ENCODE data around the gene NFX1. TPM values are rescaled to one million over a fixed set of nuclear protein-coding genes. Genes with fewer than 3 reads are reported as not detected.

The NFX1 gene
- total and polyA plus RNA-seq, 8 donors = 11.3 to 46.9 (median 25.5) TPM

DNA sequence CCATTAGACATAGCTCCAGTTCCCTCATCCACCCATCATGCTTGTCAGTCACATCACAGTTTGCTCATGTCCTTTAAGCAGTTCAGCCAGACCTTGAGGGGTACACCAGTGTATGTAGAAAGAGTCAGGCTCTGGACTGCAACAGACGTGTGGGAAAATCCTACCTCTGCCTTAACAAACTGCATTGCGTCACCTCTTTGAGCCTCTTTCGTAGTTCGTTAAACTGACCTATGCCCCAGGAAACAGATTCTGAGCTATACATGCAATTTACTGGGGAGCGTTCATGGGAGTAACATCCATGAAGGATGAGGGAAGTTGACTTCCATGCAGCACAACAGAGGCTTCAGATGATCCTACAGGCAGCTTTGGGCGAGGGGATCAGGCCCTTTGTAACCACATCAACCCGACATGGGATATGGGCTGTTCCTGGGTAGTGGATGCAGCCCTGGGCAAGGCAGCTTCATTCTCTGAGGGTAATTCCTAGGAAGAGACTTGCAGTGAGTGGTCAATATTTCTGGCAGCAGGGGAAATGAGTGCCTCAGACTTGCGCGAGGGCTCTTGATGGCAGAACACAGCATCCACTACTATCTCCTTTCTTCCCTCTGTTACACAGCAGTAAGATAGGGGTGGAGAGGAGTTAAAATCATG, 46.1 kb upstream of the NFX1 start:
- intact Hi-C loops (cut with DNase I; ENCODE audit: low total_unique reads) = no loop called here
- Histone ChIP-seq H3K9me3 (no peaks in the 10 kb centered on the region), H3K4me3 (no peak overlapping the region), H3K27ac (no peak overlapping the region), H3K4me1 (peaks cover 0 to 10% (median 7%) of the 10 kb centered on the region in 4 donors), H3K36me3 (peaks cover 0 to 15% (median 12%) of the 10 kb centered on the region in 4 donors), H3K27me3 (no peaks in the 10 kb centered on the region)
- 79 to 88% (median 83%) methylated on average over 9 of the region's 9 CpGs for WGBS, 5 donors
- no peak for DNase-seq
- no peak for TF ChIP-seq POLR2A (IDR thresholded peaks at IDR 0.05)
- no peak for TF ChIP-seq POLR2AphosphoS5 (IDR thresholded peaks at IDR 0.05)
- no peak for TF ChIP-seq EP300 (IDR thresholded peaks at IDR 0.05)
- TF ChIP-seq, protein P1, sequence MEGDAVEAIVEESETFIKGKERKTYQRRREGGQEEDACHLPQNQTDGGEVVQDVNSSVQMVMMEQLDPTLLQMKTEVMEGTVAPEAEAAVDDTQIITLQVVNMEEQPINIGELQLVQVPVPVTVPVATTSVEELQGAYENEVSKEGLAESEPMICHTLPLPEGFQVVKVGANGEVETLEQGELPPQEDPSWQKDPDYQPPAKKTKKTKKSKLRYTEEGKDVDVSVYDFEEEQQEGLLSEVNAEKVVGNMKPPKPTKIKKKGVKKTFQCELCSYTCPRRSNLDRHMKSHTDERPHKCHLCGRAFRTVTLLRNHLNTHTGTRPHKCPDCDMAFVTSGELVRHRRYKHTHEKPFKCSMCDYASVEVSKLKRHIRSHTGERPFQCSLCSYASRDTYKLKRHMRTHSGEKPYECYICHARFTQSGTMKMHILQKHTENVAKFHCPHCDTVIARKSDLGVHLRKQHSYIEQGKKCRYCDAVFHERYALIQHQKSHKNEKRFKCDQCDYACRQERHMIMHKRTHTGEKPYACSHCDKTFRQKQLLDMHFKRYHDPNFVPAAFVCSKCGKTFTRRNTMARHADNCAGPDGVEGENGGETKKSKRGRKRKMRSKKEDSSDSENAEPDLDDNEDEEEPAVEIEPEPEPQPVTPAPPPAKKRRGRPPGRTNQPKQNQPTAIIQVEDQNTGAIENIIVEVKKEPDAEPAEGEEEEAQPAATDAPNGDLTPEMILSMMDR (IDR thresholded peaks at IDR 0.05) = no peak

DNA sequence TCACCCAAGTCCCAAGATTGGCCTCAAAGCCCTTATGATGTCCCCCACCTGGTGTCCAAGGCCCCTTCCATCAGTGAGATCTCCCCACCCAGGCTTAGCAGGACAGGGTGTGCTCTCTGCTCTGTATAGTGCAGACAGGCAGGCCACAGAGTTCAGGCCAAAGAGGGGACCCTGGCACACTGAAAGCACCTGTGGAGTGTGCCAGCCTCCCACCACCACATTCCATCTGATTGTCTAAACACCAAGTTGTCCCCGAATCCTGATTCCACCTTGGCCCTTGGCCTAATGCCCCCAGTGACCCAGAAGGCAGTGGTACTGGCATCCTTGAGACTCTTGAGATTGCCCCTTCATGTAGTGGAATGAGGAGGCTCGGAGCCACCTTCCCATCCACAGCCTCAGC, 45.0 kb upstream of the NFX1 start:
- intact Hi-C loops (cut with DNase I; ENCODE audit: low total_unique reads) = no loop called here
- no peak overlapping the region for H3K4me3 ChIP-seq
- H3K36me3 ChIP-seq = peaks cover 0 to 25% (median 20%) of the 10 kb centered on the region in 4 donors
- no peaks in the 10 kb centered on the region for H3K9me3 ChIP-seq
- WGBS, 5 donors = 87 to 96% (median 92%) methylated on average over 2 of the region's 2 CpGs
- no peak overlapping the region for H3K27ac ChIP-seq
- peaks cover 0 to 1% (median 0%) of the 10 kb centered on the region in 4 donors for H3K4me1 ChIP-seq
- peak in 1 of 2 donors; percentile 22 for DNase-seq
- no peaks in the 10 kb centered on the region for H3K27me3 ChIP-seq
- TF ChIP-seq POLR2AphosphoS5 (IDR thresholded peaks at IDR 0.05) = no peak
- TF ChIP-seq, protein P1 (IDR thresholded peaks at IDR 0.05) = no peak
- no peak for TF ChIP-seq EP300 (IDR thresholded peaks at IDR 0.05)
- TF ChIP-seq POLR2A (IDR thresholded peaks at IDR 0.05) = no peak

DNA sequence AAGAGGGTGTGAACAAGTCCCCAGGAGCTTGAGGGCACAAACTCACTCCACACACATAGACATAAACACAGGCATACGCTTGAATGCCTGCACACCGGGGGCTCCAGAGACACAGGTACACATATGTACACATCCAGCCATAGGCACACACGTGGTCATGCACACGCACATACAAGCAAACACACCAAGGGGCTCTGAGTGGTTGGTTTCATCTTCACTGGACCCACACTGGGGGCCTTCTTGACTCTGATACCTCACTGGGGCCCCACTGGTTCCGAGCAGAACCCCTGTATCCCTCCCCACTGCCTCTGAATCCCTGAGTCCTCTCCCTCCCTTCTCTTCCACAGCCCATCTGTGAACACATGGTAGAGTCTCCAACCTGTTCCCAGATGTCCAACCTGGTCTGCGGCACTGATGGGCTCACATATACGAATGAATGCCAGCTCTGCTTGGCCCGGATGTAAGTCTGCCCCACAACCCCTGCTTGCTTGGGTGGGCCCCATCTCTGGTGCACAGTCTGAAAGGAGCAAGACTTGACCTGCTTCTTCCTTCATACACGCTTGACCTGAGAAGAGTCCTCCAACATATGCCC, 44.0 kb upstream of the NFX1 start:
- no peak overlapping the region for H3K27ac ChIP-seq
- H3K4me1 ChIP-seq = no peaks in the 10 kb centered on the region
- H3K36me3 ChIP-seq = peaks cover 3 to 36% (median 30%) of the 10 kb centered on the region in 4 donors
- intact Hi-C loops (cut with DNase I; ENCODE audit: low total_unique reads) = no loop called here
- no peaks in the 10 kb centered on the region for H3K27me3 ChIP-seq
- peak in 1 of 2 donors; percentile 19 for DNase-seq
- no peaks in the 10 kb centered on the region for H3K9me3 ChIP-seq
- no peak overlapping the region for H3K4me3 ChIP-seq
- TF ChIP-seq POLR2A (IDR thresholded peaks at IDR 0.05) = no peak
- TF ChIP-seq, protein P1 (IDR thresholded peaks at IDR 0.05) = no peak
- no peak for TF ChIP-seq EP300 (IDR thresholded peaks at IDR 0.05)
- TF ChIP-seq POLR2AphosphoS5 (IDR thresholded peaks at IDR 0.05) = no peak
- 90 to 93% (median 91%) methylated on average over 8 to 9 of the region's 9 CpGs for WGBS, 5 donors

DNA sequence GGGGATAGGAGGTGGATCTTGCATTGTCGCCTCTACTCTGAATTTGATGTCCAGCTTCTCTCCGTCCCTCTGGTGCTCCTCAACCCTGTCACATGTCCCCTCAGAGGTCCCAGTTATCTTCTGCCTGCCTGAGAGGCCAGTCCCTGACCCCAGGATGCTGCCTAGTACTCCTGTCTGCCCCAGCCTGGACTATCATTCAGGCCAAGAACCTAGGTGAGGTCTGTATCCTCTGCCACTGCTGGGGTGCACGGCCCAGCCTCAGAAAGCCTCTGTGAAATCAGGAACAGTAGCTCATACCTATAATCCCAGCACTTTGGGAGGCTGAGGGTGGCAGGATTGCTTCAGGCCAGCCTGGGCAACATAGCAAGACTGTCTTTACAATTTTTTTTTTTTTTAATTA, 41.7 kb upstream of the NFX1 start:
- Histone ChIP-seq H3K4me1 (no peaks in the 10 kb centered on the region), H3K36me3 (peaks cover 18 to 58% (median 52%) of the 10 kb centered on the region in 4 donors), H3K27me3 (no peaks in the 10 kb centered on the region), H3K9me3 (no peaks in the 10 kb centered on the region), H3K4me3 (no peak overlapping the region), H3K27ac (no peak overlapping the region)
- TF ChIP-seq, protein P1 (IDR thresholded peaks at IDR 0.05) = no peak
- TF ChIP-seq POLR2AphosphoS5 (IDR thresholded peaks at IDR 0.05) = no peak
- no peak for TF ChIP-seq POLR2A (IDR thresholded peaks at IDR 0.05)
- no peak for TF ChIP-seq EP300 (IDR thresholded peaks at IDR 0.05)
- WGBS, 5 donors = 87 to 97% (median 93%) methylated on average over 3 of the region's 3 CpGs
- DNase-seq = peak in 1 of 2 donors; percentile 11
- intact Hi-C loops (cut with DNase I; ENCODE audit: low total_unique reads) = no loop called here

All from stomach (tissue), 9 donors.